HCT116 (cell line): Measurements from ENCODE around the gene PCNX1. TPM values are rescaled to one million over a fixed set of nuclear protein-coding genes. Genes with fewer than 3 reads are reported as not detected.

ENCODE experiments used
- ATAC-seq: fragments of 200-7000 bp; cut with Tn5 transposase; 2 replicates; pipeline ENCODE4 v1.9.1; 2020; ENCODE audit warnings: mild to moderate bottlenecking, moderate library complexity
- BruUV-seq: library from RNA; stranded (reverse); fragments of 400-500 nt; replicated peaks from 2 replicates; lab custom pipeline; 2021; lab: Mats Ljungman, UMichigan
- CTCF ChIA-PET: fragments of 300-600 bp; sonication (Branson Sonifier 250); formaldehyde crosslinking; loops from one replicate; lab custom pipeline; 2021; ENCODE audit warnings: antibody characterized with exemption; lab: Charles Lee
- POLR2A ChIA-PET: fragments of 300-600, 350-600 bp; sonication (Branson Sonifier 250); formaldehyde crosslinking; loops from one replicate; lab custom pipeline; 2021; ENCODE audit warnings: antibody characterized with exemption; lab: Charles Lee
- RAD21 ChIA-PET, 2 experiments: fragments of 300-600 bp; sonication (Branson Sonifier 250); formaldehyde crosslinking; loops; one replicate each; lab custom pipeline; 2023; ENCODE audit warnings: low total read pairs in 2 of 2; ENCODE audit not compliant: uncharacterized antibody in 2 of 2, unreplicated experiment in 2 of 2, low non-redundant PET in 1 of 2; lab: Charles Lee
- DNase-seq: peaks from one replicate; pipeline ENCODE4 v3.0.0-alpha.2; 2010; ENCODE audit warnings: low read depth, low spot score
- H2AFZ ChIP-seq: fragments of 200-600 bp; shearing (Covaris generic), sonication (generic); 2 replicates; pipeline ENCODE4 v1.6.1; 2017; ENCODE audit warnings: low read depth, mixed run types, mixed read lengths, antibody characterized with exemption, low read length; ENCODE audit not compliant: poor library complexity, severe bottlenecking
- H3K27ac ChIP-seq: 2 replicates; pipeline ENCODE4 v1.5.1; 2012; ENCODE audit warnings: low read depth, low read length
- H3K27me3 ChIP-seq: fragments of 200-600 bp; sonication (generic); 2 replicates; pipeline ENCODE4 v1.6.1; 2016; ENCODE audit warnings: mixed run types, low read length, mixed read lengths; ENCODE audit not compliant: insufficient read depth
- H3K36me3 ChIP-seq, 2 experiments: fragments of 200-500 bp in 1 of 2; fragments of 200-600 bp in 1 of 2; sonication (Bioruptor generic) in 1 of 2; sonication (generic) in 1 of 2; 2 replicates each; pipeline versions ENCODE4 v1.5.1 to v1.6.1; 2014 to 2016; ENCODE audit warnings: low read length in 2 of 2, inconsistent platforms in 1 of 2, mixed read lengths in 1 of 2, mixed run types in 1 of 2; ENCODE audit not compliant: insufficient read depth in 2 of 2, control insufficient read depth in 1 of 2
- H3K4me1 ChIP-seq, 2 experiments: fragments of 200-600 bp in 1 of 2; sonication (generic) in 1 of 2; 2 replicates each; pipeline versions ENCODE4 v1.5.1 to v1.6.1; 2012 to 2017; ENCODE audit warnings: low read length in 2 of 2, inconsistent platforms in 1 of 2, mild to moderate bottlenecking in 1 of 2, mixed read lengths in 1 of 2, mixed run types in 1 of 2, moderate library complexity in 1 of 2; ENCODE audit not compliant: insufficient read depth in 2 of 2, control insufficient read depth in 1 of 2
- H3K4me2 ChIP-seq: fragments of 200-600 bp; sonication (generic); 2 replicates; pipeline ENCODE4 v1.6.1; 2017; ENCODE audit warnings: mixed run types, low read length, mixed read lengths
- H3K4me3 ChIP-seq, 2 experiments: fragments of 200-600 bp in 1 of 2; sonication (generic) in 1 of 2; replicated peaks in 1 of 2; 2 replicates each; pipeline ENCODE4 v1.5.1; 2011 to 2016; ENCODE audit warnings: low read length in 2 of 2, control low read depth in 1 of 2, low read depth in 1 of 2, mild to moderate bottlenecking in 1 of 2, mixed read lengths in 1 of 2, mixed run types in 1 of 2
- H3K79me2 ChIP-seq: fragments of 200-600 bp; sonication (generic); 2 replicates; pipeline ENCODE4 v1.6.1; 2017; ENCODE audit warnings: mild to moderate bottlenecking, mixed run types, low read length, moderate library complexity, mixed read lengths; ENCODE audit not compliant: insufficient read depth
- H3K9ac ChIP-seq: fragments of 200-600 bp; sonication (generic); 2 replicates; pipeline ENCODE4 v1.6.1; 2016; ENCODE audit warnings: low read length, mixed read lengths
- H3K9me2 ChIP-seq: fragments of 200-600 bp; sonication (generic), shearing (Covaris generic); 2 replicates; pipeline ENCODE4 v1.6.1; 2017; ENCODE audit warnings: mixed run types, mild to moderate bottlenecking, moderate library complexity; ENCODE audit not compliant: insufficient read depth
- H3K9me3 ChIP-seq, 2 experiments: fragments of 200-500 bp in 1 of 2; fragments of 200-600 bp in 1 of 2; sonication (Bioruptor generic) in 1 of 2; sonication (generic) in 1 of 2; 2 replicates each; pipeline ENCODE4 v1.6.1; 2014 to 2017; ENCODE audit warnings: low read length in 2 of 2, mixed read lengths in 2 of 2, inconsistent platforms in 1 of 2, low read depth in 1 of 2, mild to moderate bottlenecking in 1 of 2, mixed run types in 1 of 2, moderate library complexity in 1 of 2; ENCODE audit not compliant: control insufficient read depth in 1 of 2, insufficient read depth in 1 of 2
- H4K20me1 ChIP-seq: fragments of 200-600 bp; sonication (generic), shearing (Covaris generic); 2 replicates; pipeline ENCODE4 v1.6.1; 2017; ENCODE audit warnings: mixed run types, mild to moderate bottlenecking, moderate library complexity; ENCODE audit not compliant: insufficient read depth
- CBX3 ChIP-seq: IDR thresholded peaks from 2 replicates; pipeline ENCODE4 v1.6.1; 2012; ENCODE audit warnings: low read depth
- CEBPB ChIP-seq: IDR thresholded peaks from 2 replicates; pipeline ENCODE4 v1.6.1; 2012; ENCODE audit warnings: low read depth
- ELF1 ChIP-seq: IDR thresholded peaks from 2 replicates; pipeline ENCODE4 v1.6.1; 2012; ENCODE audit warnings: low read depth, borderline replicate concordance
- EZH2phosphoT487 ChIP-seq: fragments of 200-600 bp; IDR thresholded peaks from 2 replicates; pipeline ENCODE4 v1.6.1; 2018; ENCODE audit warnings: antibody characterized with exemption, borderline replicate concordance
- JUND ChIP-seq: IDR thresholded peaks from 2 replicates; pipeline ENCODE4 v1.6.1; 2012
- POLR2A ChIP-seq: IDR thresholded peaks from 2 replicates; pipeline ENCODE4 v1.7.0; 2011; ENCODE audit warnings: borderline replicate concordance; ENCODE audit not compliant: insufficient read depth, insufficient read length; ENCODE audit errors: extremely low read depth
- POLR2AphosphoS5 ChIP-seq: IDR thresholded peaks from 2 replicates; pipeline ENCODE4 v1.6.1; 2011; ENCODE audit warnings: mild to moderate bottlenecking, low read depth, low read length, moderate library complexity
- RAD21 ChIP-seq: IDR thresholded peaks from 2 replicates; pipeline ENCODE4 v1.6.1; 2012; ENCODE audit warnings: low read depth, mild to moderate bottlenecking
- SIN3A ChIP-seq: IDR thresholded peaks from 2 replicates; pipeline ENCODE4 v1.6.1; 2012; ENCODE audit warnings: low read depth
- SRF ChIP-seq: IDR thresholded peaks from 2 replicates; pipeline ENCODE4 v1.6.1; 2012; ENCODE audit warnings: low read depth
- TCF7L2 ChIP-seq: IDR thresholded peaks from 2 replicates; pipeline ENCODE4 v1.7.0; 2011; ENCODE audit warnings: borderline replicate concordance, inconsistent platforms; ENCODE audit not compliant: insufficient read depth, insufficient read length; ENCODE audit errors: extremely low read depth
- YY1 ChIP-seq: IDR thresholded peaks from 2 replicates; pipeline ENCODE4 v1.6.1; 2011; ENCODE audit warnings: low read length, low read depth, moderate library complexity, mild to moderate bottlenecking; ENCODE audit not compliant: insufficient replicate concordance; ENCODE audit errors: extremely low read depth
- ZFX ChIP-seq: fragments of 450-650 bp; IDR thresholded peaks from 2 replicates; pipeline ENCODE4 v1.6.1; 2017
- ZNF274 ChIP-seq: fragments of 200-500 bp; sonication (Bioruptor generic); IDR thresholded peaks from 2 replicates; pipeline ENCODE4 v1.6.1; 2014; ENCODE audit warnings: mild to moderate bottlenecking, low read depth, low read length, inconsistent platforms
- intact Hi-C: fragments of 100-400 bp; cut with micrococcal nuclease; formaldehyde crosslinking; loops from 2 replicates; pipeline ENCODE4 v1.10.0; 2022
- total RNA-seq: library from RNA; stranded (reverse); gene quantifications from one replicate; pipeline ENCODE4 v1.2.1, GENCODE V29; 2021; ENCODE audit not compliant: unreplicated experiment
- TF ChIP-seq, protein P1 (sequence below): IDR thresholded peaks from 2 replicates; pipeline ENCODE4 v1.6.1; 2012
- TF ChIP-seq, protein P2 (sequence below), 3 experiments: fragments of 200-600 bp in 1 of 3; sonication (generic) in 1 of 3; IDR thresholded peaks in 2 of 3; conservative IDR thresholded peaks in 1 of 3; 2 replicates each; pipeline ENCODE4 v1.5.1; 2012 to 2017; ENCODE audit warnings: low read depth in 2 of 3, low read length in 2 of 3, antibody characterized with exemption in 1 of 3, borderline replicate concordance in 1 of 3, control low read depth in 1 of 3, mild to moderate bottlenecking in 1 of 3, mixed read lengths in 1 of 3, mixed run types in 1 of 3, moderate library complexity in 1 of 3; ENCODE audit not compliant: insufficient read depth in 1 of 3
- TF ChIP-seq, protein P3 (sequence below): IDR thresholded peaks from 2 replicates; pipeline ENCODE4 v1.6.1; 2012; ENCODE audit warnings: low read depth
- TF ChIP-seq, protein P4 (sequence below): IDR thresholded peaks from 2 replicates; pipeline ENCODE4 v1.6.1; 2012

The PCNX1 gene
- total RNA-seq, 1 experiment from 2014 or later, result 52.2 TPM

DNA sequence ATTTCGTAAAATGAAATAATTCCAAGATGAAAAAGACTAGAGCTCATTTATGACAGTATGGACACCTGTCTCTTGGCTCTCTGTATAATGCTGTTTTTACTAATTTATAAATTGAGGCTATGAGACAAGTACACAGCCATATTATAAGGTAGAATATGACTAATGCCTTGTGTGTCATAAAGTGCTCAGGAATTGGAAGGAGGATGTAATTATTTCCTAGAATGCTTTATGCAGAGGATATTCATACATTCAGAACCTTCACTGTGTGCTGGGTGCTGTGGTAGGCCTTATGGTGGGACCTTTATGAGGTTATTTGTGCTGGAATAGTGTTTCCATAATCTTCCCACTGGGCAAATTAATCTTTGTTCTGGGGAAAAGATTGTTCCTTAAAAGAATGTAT lies 13.3 kb downstream of the PCNX1 start:
- peaks cover 16% of the 10 kb centered on the region; the same call in 1 of the 2 replicates for H4K20me1 ChIP-seq
- no peak for TF ChIP-seq ZNF274
- no peak for TF ChIP-seq POLR2A
- TF ChIP-seq, protein P1, sequence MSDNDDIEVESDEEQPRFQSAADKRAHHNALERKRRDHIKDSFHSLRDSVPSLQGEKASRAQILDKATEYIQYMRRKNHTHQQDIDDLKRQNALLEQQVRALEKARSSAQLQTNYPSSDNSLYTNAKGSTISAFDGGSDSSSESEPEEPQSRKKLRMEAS, result no peak
- no peak for TF ChIP-seq ELF1
- TF ChIP-seq SIN3A, result no peak
- TF ChIP-seq YY1, result no peak
- TF ChIP-seq JUND, result no peak
- TF ChIP-seq, protein P2, sequence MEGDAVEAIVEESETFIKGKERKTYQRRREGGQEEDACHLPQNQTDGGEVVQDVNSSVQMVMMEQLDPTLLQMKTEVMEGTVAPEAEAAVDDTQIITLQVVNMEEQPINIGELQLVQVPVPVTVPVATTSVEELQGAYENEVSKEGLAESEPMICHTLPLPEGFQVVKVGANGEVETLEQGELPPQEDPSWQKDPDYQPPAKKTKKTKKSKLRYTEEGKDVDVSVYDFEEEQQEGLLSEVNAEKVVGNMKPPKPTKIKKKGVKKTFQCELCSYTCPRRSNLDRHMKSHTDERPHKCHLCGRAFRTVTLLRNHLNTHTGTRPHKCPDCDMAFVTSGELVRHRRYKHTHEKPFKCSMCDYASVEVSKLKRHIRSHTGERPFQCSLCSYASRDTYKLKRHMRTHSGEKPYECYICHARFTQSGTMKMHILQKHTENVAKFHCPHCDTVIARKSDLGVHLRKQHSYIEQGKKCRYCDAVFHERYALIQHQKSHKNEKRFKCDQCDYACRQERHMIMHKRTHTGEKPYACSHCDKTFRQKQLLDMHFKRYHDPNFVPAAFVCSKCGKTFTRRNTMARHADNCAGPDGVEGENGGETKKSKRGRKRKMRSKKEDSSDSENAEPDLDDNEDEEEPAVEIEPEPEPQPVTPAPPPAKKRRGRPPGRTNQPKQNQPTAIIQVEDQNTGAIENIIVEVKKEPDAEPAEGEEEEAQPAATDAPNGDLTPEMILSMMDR (IDR thresholded peaks at IDR 0.05 in 2 of 3, conservative IDR thresholded peaks at IDR 0.05 in 1 of 3; ENCODE audit: borderline replicate concordance in 1 of 3, insufficient read depth in 1 of 3, low read depth in 2 of 3, low read length in 2 of 3), result no peak
- no peak for TF ChIP-seq EZH2phosphoT487
- TF ChIP-seq, protein P3, sequence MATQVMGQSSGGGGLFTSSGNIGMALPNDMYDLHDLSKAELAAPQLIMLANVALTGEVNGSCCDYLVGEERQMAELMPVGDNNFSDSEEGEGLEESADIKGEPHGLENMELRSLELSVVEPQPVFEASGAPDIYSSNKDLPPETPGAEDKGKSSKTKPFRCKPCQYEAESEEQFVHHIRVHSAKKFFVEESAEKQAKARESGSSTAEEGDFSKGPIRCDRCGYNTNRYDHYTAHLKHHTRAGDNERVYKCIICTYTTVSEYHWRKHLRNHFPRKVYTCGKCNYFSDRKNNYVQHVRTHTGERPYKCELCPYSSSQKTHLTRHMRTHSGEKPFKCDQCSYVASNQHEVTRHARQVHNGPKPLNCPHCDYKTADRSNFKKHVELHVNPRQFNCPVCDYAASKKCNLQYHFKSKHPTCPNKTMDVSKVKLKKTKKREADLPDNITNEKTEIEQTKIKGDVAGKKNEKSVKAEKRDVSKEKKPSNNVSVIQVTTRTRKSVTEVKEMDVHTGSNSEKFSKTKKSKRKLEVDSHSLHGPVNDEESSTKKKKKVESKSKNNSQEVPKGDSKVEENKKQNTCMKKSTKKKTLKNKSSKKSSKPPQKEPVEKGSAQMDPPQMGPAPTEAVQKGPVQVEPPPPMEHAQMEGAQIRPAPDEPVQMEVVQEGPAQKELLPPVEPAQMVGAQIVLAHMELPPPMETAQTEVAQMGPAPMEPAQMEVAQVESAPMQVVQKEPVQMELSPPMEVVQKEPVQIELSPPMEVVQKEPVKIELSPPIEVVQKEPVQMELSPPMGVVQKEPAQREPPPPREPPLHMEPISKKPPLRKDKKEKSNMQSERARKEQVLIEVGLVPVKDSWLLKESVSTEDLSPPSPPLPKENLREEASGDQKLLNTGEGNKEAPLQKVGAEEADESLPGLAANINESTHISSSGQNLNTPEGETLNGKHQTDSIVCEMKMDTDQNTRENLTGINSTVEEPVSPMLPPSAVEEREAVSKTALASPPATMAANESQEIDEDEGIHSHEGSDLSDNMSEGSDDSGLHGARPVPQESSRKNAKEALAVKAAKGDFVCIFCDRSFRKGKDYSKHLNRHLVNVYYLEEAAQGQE, result no peak
- TF ChIP-seq, protein P4, sequence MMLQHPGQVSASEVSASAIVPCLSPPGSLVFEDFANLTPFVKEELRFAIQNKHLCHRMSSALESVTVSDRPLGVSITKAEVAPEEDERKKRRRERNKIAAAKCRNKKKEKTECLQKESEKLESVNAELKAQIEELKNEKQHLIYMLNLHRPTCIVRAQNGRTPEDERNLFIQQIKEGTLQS, result no peak
- TF ChIP-seq TCF7L2, result no peak
- no peak for TF ChIP-seq SRF
- no peak for TF ChIP-seq CEBPB
- no peak for TF ChIP-seq RAD21
- no peak for TF ChIP-seq ZFX
- no peak for TF ChIP-seq CBX3
- no peak for TF ChIP-seq POLR2AphosphoS5
- ChIA-PET POLR2A (no interaction called here), CTCF (no interaction called here), RAD21 (no interaction called here)
- intact Hi-C loops, result no loop called here
- H3K79me2 ChIP-seq, result peaks cover 99% of the 10 kb centered on the region
- H3K9me2 ChIP-seq, result no peaks in the 10 kb centered on the region
- H3K27ac ChIP-seq, result no peak overlapping the region
- no peak overlapping the region for H2AFZ ChIP-seq
- H3K9ac ChIP-seq, result no peak overlapping the region
- H3K9me3 ChIP-seq, result no peaks in the 10 kb centered on the region
- BruUV-seq, result no TSS peak
- no peak overlapping the region for H3K4me3 ChIP-seq
- ATAC-seq (no peak), DNase-seq (no peak)
- no peaks in the 10 kb centered on the region for H3K27me3 ChIP-seq
- no peaks in the 10 kb centered on the region for H3K36me3 ChIP-seq
- no peak overlapping the region for H3K4me2 ChIP-seq
- H3K4me1 ChIP-seq, result no peaks in the 10 kb centered on the region
